HPDE6-E6E7 (cell line): Measurements from ENCODE around the gene SLC26A1.
"Not testable (repeated sequence)": the region's sequence is repeated elsewhere in the genome, so short reads cannot be mapped to it uniquely, and the experiment has no call there.

Experiments used
- DNase-seq: peaks from one replicate; pipeline ENCODE4 v3.0.0; 2011; ENCODE audit warnings: missing footprints; ENCODE audit errors: extremely low spot score

Gene SLC26A1

DNA sequence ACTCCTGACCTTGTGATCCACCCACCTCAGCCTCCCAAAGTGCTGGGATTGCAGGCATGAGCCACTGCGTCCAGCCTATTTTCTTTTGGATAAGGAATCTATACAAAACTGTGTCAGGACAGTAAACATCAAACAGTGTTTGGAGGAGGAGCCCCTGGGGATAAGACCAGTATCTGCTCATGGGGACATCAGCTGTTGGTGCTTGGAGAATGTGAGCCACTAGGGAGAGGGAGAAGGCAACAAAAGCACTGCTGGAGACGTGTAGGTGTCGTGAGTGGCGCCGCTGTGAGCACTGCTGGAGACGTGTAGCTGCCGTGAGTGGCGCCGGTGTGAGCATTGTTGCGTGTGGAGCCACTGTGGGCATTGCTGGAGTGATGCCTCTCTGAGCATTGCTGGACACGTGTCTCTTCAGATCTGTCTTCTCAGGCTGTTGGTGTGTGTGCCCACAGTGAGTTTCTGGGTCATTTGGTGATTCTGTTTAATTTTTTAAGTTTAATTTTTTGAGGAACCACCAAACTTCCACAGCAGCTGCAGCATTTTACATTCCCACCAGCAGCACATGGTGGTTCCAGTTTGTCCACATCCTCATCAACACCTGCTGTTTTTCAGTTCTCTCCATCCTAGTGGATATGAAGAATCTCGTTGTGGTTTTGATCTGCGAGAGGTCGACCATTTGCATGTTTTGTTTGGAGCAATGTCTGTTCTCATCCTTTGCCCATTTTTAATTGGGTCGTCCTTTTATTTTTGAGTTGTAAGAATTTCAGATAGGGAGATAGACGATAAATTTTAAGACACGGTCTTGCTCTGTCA lies 38.8 kb downstream of the SLC26A1 start:
- DNase-seq, result no peak

DNA sequence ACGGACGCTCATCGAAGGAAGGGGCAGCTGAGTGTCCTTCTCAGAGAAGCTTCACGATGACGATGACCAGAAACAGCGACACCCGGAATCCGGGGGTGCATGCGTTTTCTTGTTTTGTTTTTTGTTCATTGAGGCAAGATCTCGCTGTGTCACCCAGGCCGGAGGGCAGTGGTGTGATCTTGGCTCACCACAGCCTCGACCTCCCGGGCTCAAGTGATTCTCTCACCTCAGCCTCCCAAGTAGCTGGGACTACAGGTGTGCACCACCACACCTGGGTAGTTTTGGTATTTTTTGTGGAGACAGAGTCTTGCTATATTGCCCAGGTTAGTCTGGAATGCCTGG lies 39.7 kb downstream of the SLC26A1 start:
- no peak for DNase-seq

DNA sequence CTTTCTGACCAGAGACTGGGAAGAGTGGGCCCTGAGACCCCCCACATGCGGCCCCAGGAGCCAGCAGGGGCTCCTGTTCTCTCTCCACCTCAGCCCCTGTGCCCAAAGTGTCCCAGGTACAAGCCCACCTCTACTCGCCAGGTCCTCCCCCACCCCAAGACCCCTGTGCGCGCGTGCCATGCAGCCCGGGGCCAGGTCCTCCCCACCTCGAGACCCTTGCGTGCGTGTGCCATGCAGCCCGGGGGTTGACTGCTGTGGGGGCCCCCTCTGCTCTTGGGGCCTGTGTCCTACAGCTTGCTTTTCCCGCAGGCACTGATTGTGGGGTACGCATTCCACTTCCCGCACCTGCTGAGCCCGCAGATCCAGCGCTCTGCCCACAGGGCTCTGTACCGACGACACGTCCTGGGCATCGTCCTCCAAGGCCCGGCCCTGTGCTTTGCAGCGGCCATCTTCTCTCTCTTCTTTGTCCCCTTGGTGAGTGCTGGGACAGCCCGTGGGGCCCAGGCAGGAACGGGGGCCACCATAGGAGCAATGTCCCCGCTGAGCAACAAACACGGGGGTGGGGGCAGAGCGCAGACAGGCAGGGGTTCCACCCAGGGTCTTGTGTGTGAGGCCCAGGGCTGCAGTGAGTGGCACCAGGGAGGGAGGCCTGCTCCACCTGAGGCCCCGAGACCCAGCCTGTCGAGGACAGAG lies 40.2 kb downstream of the SLC26A1 start:
- DNase-seq, result no peak

- no peak for DNase-seq
These were observed 41.4 kb downstream of the SLC26A1 start for GRCh38 chr4:951594-952468.

- DNase-seq, result no peak
These were observed 42.0 kb downstream of the SLC26A1 start for GRCh38 chr4:951186-951585.

DNA sequence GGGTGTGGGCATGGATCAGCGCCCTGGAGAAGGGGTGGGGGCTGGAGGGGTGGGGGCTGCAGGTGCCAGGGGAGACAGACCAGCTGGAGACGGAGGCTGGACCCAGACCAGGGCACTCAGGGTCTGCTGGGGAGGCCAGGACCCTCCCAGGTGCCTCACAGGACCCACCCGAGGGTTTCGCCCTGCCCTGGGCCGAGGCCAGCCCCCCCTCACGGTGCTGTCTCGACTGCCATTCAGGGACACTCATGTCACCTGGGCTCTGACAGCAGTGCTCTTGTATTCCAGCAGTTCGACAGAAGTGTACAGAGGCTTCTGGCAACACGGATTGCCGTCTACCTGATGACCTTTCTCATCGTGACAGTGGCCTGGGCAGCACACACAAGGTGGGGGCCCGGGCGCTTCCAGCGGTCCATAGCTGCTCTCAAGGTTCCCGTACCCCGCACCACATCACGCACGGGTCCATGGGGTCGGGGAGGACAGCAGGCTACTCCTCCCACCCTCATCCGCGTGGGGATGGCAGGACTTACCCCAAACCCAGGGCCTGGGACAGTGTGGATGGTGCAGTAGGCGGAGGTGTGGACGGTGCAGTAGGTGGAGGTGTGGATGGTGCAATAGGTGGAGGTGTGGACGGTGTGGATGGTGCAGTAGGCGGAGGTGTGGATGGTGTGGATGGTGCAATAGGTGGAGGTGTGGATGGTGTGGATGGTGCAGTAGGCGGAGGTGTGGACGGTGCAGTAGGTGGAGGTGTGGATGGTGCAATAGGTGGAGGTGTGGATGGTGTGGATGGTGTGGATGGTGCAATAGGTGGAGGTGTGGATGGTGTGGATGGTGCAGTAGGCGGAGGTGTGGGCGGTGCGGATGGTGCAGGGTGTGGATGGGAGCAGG lies 42.8 kb downstream of the SLC26A1 start:
- DNase-seq, result no peak

GRCh38 chr4:949656-950055 lies 43.5 kb downstream of the SLC26A1 start:
- DNase-seq, result no peak

DNA sequence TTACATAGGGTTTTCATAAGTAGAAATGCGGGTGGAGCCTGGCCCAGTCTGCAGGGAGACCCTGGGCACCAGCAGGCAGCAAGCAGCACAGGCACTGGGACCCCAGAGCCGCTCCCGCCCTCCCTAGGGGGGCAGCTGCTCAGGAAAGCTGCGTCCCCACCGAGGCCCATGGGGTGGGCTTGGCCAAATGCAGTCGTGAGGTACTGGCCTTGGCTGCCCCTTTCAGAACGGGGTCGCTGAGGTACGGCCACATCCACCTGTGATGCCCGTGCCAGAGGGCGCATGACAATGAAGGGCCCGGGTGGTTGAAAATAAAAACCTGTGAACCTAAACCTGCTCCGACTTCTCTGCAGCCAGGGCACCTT lies 44.3 kb downstream of the SLC26A1 start:
- DNase-seq, result no peak

DNA sequence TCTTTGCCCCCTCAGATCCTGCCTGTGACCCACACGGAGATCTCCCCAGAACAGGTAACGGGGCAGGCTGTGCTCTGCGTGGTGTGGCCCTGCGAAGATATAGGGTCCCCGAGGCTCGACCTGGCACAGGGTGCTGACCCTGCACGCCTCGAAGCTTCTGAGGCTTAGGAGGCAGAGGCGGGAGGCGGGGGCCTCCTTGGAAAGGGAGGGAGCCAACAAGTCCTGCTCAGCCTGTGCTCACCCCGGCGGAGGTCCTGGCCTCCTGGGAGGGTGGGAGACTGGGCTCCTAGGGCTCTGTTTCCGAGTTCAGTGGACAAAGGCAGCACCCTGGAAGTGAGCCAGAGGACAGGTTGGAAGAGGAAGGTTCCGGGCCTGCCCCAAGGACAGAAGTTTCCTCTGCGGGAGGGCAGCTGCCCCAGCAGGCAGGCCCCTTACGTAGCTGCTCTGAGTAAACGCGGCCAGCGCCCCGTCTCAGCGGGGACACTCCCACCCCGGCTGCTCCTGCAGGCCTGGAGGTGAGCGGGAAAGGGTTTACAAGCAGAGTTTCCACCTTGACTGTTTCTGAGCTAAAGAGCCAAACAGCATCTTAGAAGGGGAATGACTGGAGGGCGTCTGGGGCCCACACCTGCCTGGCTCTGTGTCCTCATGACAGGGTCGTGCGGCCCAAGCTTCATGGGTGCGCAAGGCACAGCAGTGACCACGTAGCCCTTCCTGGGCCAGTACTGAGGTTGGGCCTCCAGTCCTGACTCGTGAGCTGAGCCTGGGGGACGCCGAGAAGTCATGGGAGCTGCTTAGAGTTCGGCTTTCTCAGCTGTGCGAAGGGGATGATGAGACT lies 44.9 kb downstream of the SLC26A1 start:
- DNase-seq, result no peak

DNA sequence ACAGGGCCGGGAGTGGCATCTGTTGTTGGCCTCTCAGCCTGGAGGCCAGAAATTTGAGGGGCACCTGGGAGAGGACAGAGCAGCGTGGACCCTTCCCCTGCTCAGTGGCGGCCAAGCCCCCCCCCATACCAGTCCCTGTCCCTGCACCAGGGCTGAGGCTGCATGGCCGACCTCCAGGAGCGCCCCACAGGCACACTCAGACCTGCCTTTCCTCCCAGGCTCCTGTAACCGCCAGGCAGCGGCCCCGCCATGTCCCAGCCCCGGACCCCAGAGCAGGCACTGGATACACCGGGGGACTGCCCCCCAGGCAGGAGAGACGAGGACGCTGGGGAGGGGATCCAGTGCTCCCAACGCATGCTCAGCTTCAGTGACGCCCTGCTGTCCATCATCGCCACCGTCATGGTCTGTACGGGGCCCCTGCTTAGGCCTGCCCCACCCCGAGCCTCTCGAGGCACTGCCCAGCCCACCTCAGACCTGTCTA lies 45.7 kb downstream of the SLC26A1 start:
- no peak for DNase-seq

DNA sequence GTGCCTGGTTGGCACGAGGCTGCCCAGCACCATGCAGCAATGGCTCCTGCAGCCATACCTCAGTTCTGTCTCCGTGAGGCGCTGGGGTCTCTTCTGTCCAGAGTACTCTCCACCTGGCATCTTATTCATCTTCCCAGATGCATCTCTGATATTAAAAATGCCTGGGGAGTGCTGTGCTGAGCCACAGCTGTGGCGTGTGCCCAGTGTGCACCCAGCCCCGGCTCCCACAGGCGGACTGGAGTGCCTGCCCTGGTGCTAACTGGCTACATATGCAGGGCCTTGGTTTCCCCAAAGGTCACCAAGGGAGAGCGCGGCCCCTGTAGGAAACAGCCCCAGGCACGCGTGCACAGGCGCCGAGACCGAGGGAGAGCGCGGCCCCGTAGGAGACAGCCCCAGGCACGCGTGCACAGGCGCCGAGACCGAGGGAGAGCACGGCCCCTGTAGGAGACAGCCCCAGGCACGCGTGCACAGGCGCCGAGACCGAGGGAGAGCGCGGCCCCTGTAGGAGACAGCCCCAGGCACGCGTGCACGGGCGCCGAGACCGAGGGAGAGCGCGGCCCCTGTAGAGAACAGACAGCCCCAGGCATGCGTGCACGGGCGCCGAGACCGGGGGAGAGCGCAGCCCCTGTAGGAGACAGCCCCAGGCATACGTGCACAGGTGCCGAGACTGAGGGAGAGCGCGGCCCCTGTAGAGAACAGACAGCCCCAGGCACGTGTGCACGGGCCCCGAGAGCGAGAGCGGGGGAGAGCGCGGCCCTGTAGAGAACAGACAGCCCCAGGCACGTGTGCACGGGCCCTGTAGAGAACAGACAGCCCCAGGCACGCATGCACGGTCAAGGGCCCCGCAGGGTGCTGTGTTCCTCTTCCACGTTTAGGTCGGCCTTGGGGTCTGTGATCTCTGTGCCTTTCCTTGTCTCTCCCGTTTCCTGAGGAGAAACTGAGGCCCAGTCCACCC lies 46.4 kb downstream of the SLC26A1 start:
- no peak for DNase-seq

DNA sequence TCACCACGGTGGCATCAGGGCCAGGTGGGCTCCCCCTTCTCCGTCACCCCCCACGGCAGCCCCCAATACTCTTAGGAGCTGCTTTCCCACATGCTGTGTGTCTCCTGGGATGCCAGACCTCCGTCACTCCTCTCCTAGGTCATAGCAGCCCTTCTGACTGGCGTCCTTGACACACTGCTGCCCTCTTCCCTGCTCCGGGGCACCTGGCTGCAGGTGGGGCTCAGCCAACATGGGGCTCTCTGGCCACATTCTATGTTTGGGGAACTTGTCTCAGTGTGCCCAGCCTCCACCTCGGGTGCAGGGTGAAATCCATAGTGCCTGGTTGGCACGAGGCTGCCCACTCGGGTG lies 47.1 kb downstream of the SLC26A1 start:
- DNase-seq, result no peak

DNA sequence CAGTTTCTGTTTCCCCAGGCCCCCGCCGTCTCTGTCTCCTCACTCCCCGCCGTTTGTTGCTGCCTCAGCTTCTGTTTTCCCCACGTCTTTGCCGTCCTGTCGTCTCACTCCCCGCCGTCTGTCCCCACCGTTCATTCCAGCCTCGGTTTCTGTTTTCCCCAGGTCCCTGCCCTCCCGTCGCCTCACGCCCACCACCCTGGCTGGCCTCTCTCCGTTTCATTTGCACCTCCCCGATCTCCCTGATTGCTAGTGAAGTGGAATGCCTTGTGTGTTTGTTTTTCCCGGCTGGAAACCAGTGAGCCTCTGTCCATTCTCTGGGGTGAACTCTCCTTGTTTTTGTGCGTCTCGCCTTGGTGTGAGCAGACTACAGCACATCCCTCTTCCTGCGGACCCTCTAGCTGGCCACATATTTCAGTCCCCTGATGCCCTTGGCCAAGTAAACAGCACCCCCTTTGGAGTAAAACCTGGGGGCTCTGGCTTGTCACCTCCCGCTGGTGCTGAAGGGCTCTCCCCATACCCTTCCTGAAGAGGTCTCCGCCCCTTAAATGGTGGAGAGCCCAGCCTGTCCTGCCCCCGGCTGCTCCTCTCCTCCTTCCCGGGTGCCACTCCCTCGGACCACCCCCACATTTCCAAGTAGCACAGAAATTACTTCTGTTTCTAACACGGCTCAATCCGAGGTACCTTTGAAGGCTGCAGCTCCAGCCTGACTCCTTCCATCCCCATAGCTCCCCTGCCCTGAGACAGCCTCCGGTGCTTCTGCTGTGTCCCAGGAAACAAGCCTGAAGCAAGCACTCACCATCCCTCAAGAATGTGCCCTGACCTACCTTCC lies 47.7 kb downstream of the SLC26A1 start:
- DNase-seq, result no peak

DNA sequence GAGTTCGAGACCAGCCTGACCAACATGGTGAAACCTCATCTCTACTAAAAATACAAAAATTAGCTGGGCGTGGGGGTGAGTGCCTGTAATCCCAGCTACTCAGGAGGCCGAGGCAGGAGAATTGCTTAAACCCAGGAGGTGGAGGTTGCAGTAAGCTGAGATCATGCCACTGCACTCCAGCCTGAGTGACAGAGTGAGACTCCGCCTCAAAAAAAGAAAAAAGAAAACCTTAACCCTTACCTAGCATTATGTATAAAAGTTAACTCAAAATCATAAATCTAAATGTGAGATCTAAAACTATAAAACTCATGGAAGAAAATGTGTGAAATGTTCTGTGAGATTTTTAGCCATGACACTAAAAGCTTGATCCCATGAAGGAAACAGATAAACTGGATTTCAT lies 53.7 kb downstream of the SLC26A1 start:
- DNase-seq, result not testable (repeated sequence)
